ENCODE data around the gene SEC24D. TPM values are rescaled to one million over a fixed set of nuclear protein-coding genes. Genes with fewer than 3 reads are reported as not detected.
A peak's percentile ranks its signal among the peaks of the same experiment; 100 is the strongest.

SEC24D gene
- total and polyA plus RNA-seq, 4 donors, result 11.4 to 77.2 (median 52.0) TPM

GRCh38 chr4:118751629-118752323 is 84.2 kb downstream of the SEC24D start:
- Histone ChIP-seq H3K4me1 (ENCODE audit: control insufficient read depth in 5 of 5, insufficient read depth in 5 of 5, low read length in 5 of 5) (peaks cover 0 to 22% (median 8%) of the 10 kb centered on the region in 5 donors), H3K9me3 (ENCODE audit: control insufficient read depth in 4 of 4, insufficient read depth in 3 of 4, low read length in 3 of 4) (no peaks in the 10 kb centered on the region), H3K27ac (ENCODE audit: low read depth in 1 of 2, low read length in 1 of 2) (no peak overlapping the region), H3K27me3 (ENCODE audit: control insufficient read depth in 3 of 3, insufficient read depth in 3 of 3, low read length in 2 of 3) (no peaks in the 10 kb centered on the region), H3K9ac (ENCODE audit: insufficient read depth in 1 of 2, low read length in 2 of 2) (no peak overlapping the region), H3K4me3 (no peak overlapping the region), H3K36me3 (ENCODE audit: control insufficient read depth in 4 of 4, insufficient read depth in 4 of 4, low read length in 4 of 4) (peaks cover 9 to 15% (median 12%) of the 10 kb centered on the region in 4 donors)
- 90 to 95% methylated on average over 2 of the region's 2 CpGs for WGBS, 2 donors
- TF ChIP-seq, protein P1, sequence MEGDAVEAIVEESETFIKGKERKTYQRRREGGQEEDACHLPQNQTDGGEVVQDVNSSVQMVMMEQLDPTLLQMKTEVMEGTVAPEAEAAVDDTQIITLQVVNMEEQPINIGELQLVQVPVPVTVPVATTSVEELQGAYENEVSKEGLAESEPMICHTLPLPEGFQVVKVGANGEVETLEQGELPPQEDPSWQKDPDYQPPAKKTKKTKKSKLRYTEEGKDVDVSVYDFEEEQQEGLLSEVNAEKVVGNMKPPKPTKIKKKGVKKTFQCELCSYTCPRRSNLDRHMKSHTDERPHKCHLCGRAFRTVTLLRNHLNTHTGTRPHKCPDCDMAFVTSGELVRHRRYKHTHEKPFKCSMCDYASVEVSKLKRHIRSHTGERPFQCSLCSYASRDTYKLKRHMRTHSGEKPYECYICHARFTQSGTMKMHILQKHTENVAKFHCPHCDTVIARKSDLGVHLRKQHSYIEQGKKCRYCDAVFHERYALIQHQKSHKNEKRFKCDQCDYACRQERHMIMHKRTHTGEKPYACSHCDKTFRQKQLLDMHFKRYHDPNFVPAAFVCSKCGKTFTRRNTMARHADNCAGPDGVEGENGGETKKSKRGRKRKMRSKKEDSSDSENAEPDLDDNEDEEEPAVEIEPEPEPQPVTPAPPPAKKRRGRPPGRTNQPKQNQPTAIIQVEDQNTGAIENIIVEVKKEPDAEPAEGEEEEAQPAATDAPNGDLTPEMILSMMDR (IDR thresholded peaks at IDR 0.05; ENCODE audit: control extremely low read depth, extremely low read depth), result no peak
- no peak for ATAC-seq (ENCODE audit: insufficient read depth, low FRiP score)
- DNase-seq, result no peak

DNA sequence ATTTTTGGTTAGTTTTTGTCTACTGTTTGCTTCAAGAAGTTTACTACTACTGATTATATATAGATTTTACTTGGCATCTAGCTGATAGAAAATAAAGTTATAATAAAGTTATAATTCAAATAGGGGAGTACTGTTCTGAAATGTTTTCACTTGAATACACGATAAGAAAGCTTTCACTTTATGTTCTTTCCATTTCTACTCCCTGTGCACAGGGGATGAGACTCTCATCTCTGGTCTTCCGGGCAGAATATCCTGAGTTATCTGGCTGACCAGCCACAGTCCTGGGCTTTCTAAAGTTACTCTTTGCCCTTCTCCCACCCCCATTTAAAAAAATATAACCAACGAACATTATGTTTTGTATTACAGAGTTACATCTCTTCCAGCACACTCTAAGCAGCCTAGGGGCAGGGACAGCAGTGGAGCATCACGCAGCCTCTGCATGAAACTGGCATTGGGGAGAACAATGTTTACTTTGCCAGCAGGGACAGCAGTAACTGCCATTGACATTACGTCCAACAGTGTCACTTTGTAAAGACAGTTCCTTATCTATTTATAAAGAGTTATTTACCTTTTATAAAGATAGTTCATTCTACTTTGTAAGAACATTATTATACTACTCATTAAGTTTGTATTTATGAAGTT is 86.5 kb downstream of the SEC24D start:
- ATAC-seq (ENCODE audit: insufficient read depth, low FRiP score) (no peak), DNase-seq (no peak)
- H3K9ac ChIP-seq (ENCODE audit: insufficient read depth in 1 of 2, low read length in 2 of 2), result no peak overlapping the region
- no peak overlapping the region for H3K4me3 ChIP-seq
- 86 to 92% methylated on average over 5 of the region's 5 CpGs for WGBS, 2 donors
- TF ChIP-seq, protein P1 (IDR thresholded peaks at IDR 0.05; ENCODE audit: control extremely low read depth, extremely low read depth), result no peak
- no peak overlapping the region for H3K27ac ChIP-seq (ENCODE audit: low read depth in 1 of 2, low read length in 1 of 2)
- peaks cover 0 to 10% (median 0%) of the 10 kb centered on the region in 5 donors for H3K4me1 ChIP-seq (ENCODE audit: control insufficient read depth in 5 of 5, insufficient read depth in 5 of 5, low read length in 5 of 5)
- H3K9me3 ChIP-seq (ENCODE audit: control insufficient read depth in 4 of 4, insufficient read depth in 3 of 4, low read length in 3 of 4), result no peaks in the 10 kb centered on the region
- no peaks in the 10 kb centered on the region for H3K27me3 ChIP-seq (ENCODE audit: control insufficient read depth in 3 of 3, insufficient read depth in 3 of 3, low read length in 2 of 3)
- H3K36me3 ChIP-seq (ENCODE audit: control insufficient read depth in 4 of 4, insufficient read depth in 4 of 4, low read length in 4 of 4), result peaks cover 13 to 15% (median 14%) of the 10 kb centered on the region in 4 donors

DNA sequence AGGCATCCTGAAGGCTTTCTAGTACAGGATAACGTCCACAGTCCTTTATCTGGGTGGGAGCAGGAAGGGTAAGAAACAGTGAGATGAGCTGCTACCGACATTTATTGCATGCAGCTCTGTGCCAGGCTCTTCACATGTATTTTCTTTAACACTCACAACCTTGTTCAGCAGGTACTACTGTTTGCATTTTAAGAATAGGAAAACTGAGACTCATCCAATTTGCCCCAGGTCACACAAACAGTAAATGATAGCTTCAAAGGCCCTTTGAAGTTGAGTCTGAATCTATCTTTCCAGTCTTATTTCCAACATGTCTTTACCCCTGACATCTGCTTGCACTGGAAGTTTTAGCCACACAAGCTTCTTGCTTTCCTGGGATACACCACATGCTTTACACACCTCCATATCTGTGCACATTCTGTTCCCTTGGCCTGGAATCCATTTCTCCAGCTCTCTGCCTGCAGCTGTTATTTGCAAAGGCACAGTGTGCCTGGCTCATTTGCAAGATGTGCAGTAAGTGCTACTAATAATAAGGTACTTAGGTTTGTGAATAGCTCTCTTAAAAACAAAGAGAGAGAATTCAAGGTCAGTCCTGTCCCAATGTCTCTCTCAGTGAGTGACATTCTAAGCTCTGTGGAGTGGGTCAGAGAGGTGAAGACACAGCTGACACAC is 89.5 kb downstream of the SEC24D start:
- DNase-seq, result no peak
- Histone ChIP-seq H3K36me3 (ENCODE audit: control insufficient read depth in 4 of 4, insufficient read depth in 4 of 4, low read length in 4 of 4) (peaks cover 15 to 22% (median 19%) of the 10 kb centered on the region in 4 donors), H3K9me3 (ENCODE audit: control insufficient read depth in 4 of 4, insufficient read depth in 3 of 4, low read length in 3 of 4) (no peaks in the 10 kb centered on the region), H3K27me3 (ENCODE audit: control insufficient read depth in 3 of 3, insufficient read depth in 3 of 3, low read length in 2 of 3) (no peaks in the 10 kb centered on the region), H3K4me1 (ENCODE audit: control insufficient read depth in 5 of 5, insufficient read depth in 5 of 5, low read length in 5 of 5) (peaks cover 0 to 9% (median 4%) of the 10 kb centered on the region in 5 donors), H3K27ac (ENCODE audit: low read depth in 1 of 2, low read length in 1 of 2) (peak overlapping the region in 1 of 2 donors; percentile 71), H3K4me3 (no peak overlapping the region), H3K9ac (ENCODE audit: insufficient read depth in 1 of 2, low read length in 2 of 2) (no peak overlapping the region)
- TF ChIP-seq, protein P1 (IDR thresholded peaks at IDR 0.05; ENCODE audit: control extremely low read depth, extremely low read depth), result no peak
- 40 to 69% methylated on average over 2 of the region's 2 CpGs for WGBS, 2 donors
- ATAC-seq (ENCODE audit: insufficient read depth, low FRiP score), result no peak
